HG03378 (cell line): ENCODE measurements around the gene PPP1R14D.
"Not testable (repeated sequence)": the region's sequence is repeated elsewhere in the genome, so short reads cannot be mapped to it uniquely, and the experiment has no call there.

Experiments used
- ATAC-seq: cut with Tn5 transposase; IDR thresholded peaks from one replicate; pipeline ENCODE4 v1.9.1; 2021; ENCODE audit warnings: mild to moderate bottlenecking, moderate library complexity; ENCODE audit not compliant: unreplicated experiment

PPP1R14D gene

DNA sequence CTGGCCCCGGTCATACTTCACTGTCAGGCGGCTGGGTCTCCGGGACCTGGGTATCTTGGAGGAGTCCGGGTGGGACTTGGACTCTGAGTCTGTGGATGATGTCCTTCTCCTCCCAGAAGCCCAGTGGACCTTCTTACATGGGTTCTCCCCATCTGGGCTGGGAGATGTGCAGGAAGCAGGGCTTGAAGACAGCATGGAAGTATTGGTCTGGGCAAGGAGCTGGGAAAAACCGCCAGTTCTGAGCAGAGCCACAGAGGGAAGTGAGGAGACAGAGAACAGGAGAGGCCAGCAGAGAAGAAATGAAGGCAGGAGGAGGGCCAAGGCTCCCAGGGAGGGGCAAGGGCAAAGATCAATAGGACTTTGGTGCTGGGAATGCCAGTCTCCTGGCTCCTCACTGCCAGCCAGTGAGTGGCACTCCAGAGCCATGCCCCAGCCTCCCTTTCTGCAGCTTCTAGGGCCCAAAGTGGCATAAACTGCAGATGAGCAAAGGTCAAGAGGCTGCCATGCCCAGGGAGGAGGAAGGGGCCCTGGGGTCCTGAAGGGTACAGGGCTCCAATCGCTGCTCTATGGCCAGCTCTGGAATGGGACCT is at the start of gene PPP1R14D:
PPP1R14D (minus strand) TSS at position 262 of the 590 bp plus-strand sequence; CDS start at position 195, 67 bp downstream.
- no peak for ATAC-seq

- ATAC-seq, result no peak
Observed at GRCh38 chr15:40877694-40878093, 49.2 kb upstream of the PPP1R14D start.

GRCh38 chr15:40875991-40876730 is 47.7 kb upstream of the PPP1R14D start:
- ATAC-seq, result no peak

DNA sequence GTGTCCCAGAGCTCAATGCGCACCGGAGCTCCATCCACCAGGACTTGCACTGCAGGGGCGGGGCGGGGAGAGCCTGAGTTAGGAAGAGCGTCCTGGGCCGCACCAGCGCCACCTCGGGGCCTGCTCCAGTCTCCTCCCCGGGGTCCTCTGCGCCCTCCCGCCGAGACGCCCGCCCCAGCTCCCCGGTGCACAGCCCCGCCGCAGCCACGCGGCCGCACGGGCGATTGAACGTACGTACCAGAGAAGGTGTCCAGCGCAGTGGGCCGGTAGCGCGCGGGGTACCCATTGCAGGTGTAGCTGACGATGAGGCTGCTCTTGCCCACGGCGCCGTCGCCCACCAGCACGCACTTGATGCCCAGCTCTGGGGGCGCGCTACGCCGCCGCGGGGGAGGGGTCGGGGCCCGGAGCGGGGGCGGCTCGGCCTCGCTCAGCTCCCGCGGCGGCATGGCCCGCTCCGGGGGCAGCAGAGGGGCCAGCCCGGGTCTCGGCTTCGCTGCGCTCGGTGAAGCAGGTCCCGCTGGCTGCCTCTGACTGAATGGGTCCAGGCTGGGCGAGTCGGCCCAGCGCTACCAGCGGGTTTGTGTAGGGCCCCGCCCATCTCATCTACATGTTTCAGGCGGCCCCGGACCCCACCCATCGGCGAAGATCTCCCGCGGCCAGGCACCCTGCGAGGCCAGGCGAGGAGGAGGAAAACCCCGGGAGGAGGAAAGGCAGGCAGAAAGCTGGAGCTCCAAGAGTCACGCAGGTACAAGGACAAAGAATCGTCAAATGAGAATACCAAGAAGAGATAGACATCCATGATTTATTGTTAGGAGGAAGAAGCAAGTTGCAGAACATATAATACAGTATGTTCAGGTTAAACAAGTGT is 45.4 kb upstream of the PPP1R14D start, which contains the start of gene RHOV:
RHOV (minus strand) TSS at position 541 of the 868 bp plus-strand sequence; CDS start at position 446, 95 bp downstream.
- peak; percentile 34 for ATAC-seq

DNA sequence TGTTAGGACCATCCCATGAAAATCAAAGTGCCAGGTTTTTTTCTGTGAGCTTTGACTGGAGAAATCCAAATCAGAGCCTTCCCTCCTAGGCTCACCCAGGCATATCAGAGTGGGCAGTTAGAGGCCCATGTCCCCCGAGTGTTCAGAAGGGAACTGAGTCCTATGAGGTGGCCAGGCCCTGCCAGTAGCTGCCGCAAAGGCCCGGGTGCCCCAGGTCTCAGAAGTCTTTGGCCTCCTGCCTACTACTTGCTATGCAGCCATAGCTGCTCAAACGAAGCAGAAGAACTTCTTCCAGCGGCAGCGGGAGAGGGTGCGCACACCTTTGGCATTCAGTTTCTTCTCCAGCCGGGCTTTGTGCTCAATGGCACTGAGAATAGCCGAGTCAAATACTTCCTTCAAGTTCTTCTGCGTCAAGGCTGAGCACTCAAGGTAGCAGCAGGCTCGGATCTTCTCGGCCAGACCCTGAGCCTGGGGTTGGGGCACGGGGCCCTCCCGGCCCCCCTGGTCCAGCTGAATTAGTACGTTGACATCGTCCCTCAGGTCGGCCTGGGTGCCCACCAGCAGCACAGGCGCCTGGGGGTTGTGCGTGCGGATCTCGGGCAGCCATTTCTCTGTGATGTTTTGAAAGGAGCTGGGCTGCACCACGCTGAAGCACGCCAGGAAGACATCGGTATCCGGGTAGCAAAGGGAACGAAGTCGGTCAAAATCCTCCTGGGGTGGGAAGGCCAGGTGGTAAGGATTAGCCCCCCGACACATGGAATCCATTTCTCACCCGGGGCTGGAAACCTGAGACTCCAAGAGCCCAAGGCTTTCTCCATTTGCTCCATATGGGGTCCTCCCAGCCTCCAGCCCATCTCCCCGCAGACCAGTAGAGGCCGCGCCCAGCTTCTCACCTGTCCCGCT is 44.5 kb upstream of the PPP1R14D start:
- ATAC-seq, result no peak

DNA sequence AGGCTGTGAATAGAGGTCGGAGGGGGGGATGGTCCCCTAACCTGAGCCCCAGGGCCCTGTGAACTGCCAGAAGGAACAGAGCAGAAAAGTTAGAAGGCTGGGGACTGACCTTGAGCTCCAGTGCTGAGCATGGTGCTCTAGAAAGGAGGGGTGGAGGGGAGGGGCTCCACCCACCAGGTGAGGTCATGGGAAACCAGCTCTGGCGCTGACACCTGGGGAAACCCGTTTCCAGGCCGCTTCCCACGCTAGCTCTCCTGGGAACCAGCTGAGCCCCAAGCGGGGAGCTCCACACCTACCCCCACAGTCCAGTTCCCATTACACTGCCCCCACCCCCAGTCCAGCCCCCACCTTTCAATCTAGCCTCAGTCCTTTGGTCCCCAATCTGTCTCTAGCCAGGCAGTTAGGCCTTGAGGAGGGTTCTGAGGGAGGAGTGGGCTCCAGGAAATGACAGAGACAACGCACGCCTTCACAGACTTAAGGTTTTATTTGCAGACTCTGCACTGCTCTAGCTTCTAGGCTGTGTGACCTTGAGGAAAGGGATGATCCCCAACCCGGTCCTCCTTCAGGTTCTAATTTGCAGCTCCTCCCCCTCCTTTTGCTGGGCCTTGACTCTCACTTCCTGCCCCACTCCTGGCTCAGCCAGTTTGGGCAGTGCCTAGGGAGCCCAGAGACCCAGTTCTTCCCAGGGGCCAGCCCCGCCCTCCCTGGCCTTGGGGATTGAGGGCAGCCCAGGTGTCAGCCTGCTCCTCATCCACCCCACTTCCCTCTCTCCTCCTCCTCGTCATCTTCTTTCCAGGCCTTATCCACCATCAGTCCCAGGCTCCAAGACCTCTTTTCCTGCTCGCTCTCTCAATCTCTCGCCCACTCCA is 43.5 kb upstream of the PPP1R14D start:
- peak; percentile 40 for ATAC-seq

- ATAC-seq, result no peak
Observed at GRCh38 chr15:40870716-40871115, 42.2 kb upstream of the PPP1R14D start.

DNA sequence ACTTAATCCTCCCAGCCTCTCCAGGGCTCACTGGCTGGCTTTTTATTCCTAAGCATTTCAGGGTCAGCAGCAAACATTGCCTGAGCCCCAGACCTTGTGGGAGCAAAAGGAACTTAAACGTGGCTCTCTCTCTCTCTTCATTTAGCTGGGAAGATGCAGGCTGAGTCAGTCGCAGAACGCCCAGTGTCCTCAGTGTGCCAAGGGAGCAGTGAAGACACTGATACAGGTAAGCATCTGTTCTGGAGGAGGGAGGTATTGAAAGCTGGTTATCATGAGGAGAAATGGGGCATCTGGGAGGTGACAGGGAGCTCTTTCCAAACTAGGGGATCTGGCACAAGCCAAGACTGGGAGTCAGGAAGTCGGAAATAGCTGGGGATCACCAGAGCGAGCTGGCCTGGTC is 41.2 kb upstream of the PPP1R14D start:
- no peak for ATAC-seq

DNA sequence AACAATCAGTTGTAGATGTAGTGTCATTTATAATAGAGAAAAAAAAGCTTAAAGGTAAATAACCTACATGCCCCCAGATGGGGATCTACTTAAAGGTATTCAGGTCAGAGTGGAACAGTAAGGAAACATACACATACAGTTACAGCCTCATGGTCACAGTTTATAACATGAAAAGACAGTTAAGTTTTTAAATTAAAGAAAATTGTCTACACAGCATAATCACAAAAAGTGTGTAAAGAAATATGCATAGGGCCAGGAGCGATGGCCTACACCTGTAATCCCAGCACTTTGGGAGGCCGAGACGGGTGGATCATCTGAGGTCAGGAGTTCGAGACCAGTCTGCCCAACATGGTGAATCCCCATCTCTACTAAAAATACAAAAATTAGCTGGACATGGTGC is 38.7 kb upstream of the PPP1R14D start:
- no peak for ATAC-seq

DNA sequence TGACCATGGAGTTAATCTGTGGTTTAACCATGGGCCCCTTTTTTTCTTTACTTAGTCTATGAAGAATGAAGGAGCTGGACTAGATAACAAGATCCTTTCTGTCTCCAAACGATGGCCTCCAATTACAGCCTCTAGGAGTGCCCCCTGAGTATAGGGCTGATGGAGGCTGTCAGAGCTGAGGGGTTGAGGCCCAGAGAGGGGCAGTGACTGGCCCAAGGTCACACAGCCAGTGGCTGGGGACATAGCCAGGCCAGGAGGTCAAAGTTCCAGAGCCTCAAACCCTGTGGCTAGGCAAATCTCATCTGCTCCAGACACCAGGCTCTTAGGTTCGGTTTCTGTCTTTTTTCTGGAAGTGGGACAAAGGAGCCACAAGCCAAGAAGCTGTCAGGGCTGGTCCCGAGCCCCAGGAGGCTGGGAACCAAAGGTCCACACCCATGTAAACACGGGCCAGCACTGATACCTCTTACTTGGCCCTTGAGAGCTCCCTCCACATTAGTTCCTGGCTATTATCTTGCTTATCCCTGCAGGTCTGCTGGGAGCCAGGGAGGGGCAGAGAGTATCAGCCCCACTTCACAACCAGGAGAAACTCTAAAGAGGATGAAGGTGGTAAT is 35.3 kb upstream of the PPP1R14D start:
- no peak for ATAC-seq

GRCh38 chr15:40861147-40861546 is 32.6 kb upstream of the PPP1R14D start:
- ATAC-seq, result not testable (repeated sequence)

GRCh38 chr15:40859206-40859851 is 30.8 kb upstream of the PPP1R14D start:
- ATAC-seq, result peak; percentile 68

DNA sequence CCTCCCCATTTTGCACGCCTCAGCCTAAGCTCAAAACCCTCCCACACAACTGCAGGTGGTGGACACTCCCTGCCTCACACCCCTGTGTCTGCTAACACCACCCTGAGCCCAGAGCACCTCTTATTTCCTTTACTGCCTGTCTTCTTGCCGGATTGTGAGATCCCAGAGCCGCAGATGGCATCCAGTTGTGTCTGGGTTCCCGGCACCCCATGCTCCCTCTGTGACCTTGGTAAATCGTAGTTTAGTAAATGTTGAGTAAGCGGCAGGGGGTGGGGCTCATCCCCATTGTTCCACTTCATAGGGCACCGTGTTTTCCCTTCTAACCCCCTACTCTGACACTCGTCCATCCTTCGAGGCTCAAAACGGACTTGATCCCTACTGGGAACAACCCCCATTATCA is 30.2 kb upstream of the PPP1R14D start:
- ATAC-seq, result no peak

- ATAC-seq, result no peak
Observed at GRCh38 chr15:40857601-40858341, 29.3 kb upstream of the PPP1R14D start.

DNA sequence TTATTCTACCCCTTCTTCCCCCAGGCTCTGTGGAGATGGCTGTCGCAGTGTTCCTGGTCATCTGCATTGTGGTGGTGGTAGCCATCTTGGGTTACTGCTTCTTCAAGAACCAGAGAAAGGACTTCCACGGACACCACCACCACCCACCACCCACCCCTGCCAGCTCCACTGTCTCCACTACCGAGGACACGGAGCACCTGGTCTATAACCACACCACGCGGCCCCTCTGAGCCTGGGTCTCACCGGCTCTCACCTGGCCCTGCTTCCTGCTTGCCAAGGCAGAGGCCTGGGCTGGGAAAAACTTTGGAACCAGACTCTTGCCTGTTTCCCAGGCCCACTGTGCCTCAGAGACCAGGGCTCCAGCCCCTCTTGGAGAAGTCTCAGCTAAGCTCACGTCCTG is 28.2 kb upstream of the PPP1R14D start:
- ATAC-seq, result no peak

GRCh38 chr15:40855706-40856234 is 27.3 kb upstream of the PPP1R14D start:
- ATAC-seq, result no peak

GRCh38 chr15:40854161-40854560 is 25.7 kb upstream of the PPP1R14D start:
- no peak for ATAC-seq
